SK-N-SH (cell line): ENCODE measurements around the gene IRF2.

Experiments used
- FOXM1 ChIP-seq: IDR thresholded peaks from 2 replicates; pipeline ENCODE4 v1.4.0; 2012; ENCODE audit warnings: low read depth, mild to moderate bottlenecking
- GATA2 ChIP-seq: sonication (generic); formaldehyde crosslinking; IDR thresholded peaks from 2 replicates; pipeline ENCODE4 v1.5.0; 2020; ENCODE audit warnings: mild to moderate bottlenecking, missing genetic modification reagents
- JUND ChIP-seq: IDR thresholded peaks from 2 replicates; pipeline ENCODE4 v1.4.0; 2012
- NFIC ChIP-seq: IDR thresholded peaks from 2 replicates; pipeline ENCODE4 v1.4.0; 2012; ENCODE audit warnings: borderline replicate concordance
- SIN3A ChIP-seq: IDR thresholded peaks from 2 replicates; pipeline ENCODE4 v1.6.1; 2012; ENCODE audit warnings: low read depth, mild to moderate bottlenecking, low read length, moderate library complexity, borderline replicate concordance
- SMC3 ChIP-seq: IDR thresholded peaks from 2 replicates; pipeline ENCODE4 v1.6.1; 2012; ENCODE audit warnings: low read depth, low read length, improper control_type of control experiment
- TF ChIP-seq, protein P1 (sequence below): fragments of 200-600 bp; sonication (generic); IDR thresholded peaks from 2 replicates; pipeline ENCODE4 v1.6.1; 2017; ENCODE audit warnings: antibody characterized with exemption, mild to moderate bottlenecking, moderate library complexity
- TF ChIP-seq, protein P2 (sequence below): IDR thresholded peaks from 2 replicates; pipeline ENCODE4 v1.4.0; 2012; ENCODE audit warnings: low read depth, borderline replicate concordance

DNA sequence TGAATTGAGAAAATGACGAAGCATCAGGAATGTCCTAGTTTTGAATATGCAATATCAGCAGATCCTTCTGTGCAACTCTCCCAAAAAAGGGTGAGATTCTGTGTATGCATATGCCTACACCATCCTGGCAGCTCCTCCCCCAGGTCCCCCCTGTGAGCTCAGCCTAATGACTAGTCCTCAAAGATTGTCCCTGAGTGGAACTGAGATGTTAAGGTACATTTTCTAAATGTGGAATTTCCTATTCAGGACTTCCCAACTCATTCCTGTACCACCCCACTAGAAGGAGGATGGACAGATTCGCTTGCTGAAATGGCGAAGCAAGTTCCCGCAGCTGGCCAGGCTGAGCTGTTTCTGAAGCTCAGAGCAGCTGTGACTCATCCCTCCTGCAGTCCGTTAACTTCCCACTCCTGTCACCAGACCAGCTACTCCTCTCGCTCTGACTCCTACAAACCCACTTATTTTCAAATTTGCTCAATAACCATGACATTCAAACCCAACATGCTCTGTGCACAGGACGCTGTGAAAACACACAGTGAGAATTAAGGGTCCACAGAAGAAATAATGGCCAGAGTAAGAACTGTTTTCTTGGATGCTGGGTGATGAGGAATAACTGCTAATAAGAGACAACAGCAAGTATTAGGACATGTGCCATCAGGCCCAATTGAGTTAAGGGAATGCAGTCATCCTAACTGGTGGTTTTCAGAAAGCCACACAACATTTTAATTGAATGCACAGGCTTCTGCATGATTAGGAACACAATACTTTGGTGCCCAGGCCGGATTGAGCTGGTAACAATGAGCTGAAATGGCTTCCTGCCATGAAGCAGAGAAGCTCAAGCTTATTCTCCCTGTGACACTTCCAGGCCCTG, 40.0 kb upstream of the IRF2 start:
- TF ChIP-seq, protein P1, sequence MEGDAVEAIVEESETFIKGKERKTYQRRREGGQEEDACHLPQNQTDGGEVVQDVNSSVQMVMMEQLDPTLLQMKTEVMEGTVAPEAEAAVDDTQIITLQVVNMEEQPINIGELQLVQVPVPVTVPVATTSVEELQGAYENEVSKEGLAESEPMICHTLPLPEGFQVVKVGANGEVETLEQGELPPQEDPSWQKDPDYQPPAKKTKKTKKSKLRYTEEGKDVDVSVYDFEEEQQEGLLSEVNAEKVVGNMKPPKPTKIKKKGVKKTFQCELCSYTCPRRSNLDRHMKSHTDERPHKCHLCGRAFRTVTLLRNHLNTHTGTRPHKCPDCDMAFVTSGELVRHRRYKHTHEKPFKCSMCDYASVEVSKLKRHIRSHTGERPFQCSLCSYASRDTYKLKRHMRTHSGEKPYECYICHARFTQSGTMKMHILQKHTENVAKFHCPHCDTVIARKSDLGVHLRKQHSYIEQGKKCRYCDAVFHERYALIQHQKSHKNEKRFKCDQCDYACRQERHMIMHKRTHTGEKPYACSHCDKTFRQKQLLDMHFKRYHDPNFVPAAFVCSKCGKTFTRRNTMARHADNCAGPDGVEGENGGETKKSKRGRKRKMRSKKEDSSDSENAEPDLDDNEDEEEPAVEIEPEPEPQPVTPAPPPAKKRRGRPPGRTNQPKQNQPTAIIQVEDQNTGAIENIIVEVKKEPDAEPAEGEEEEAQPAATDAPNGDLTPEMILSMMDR = no peak
- TF ChIP-seq JUND (peak; percentile 80), GATA2 (CRISPR knock-in tag) (no peak), SMC3 (no peak), NFIC (no peak), FOXM1 (no peak), SIN3A (no peak)
- TF ChIP-seq, protein P2, sequence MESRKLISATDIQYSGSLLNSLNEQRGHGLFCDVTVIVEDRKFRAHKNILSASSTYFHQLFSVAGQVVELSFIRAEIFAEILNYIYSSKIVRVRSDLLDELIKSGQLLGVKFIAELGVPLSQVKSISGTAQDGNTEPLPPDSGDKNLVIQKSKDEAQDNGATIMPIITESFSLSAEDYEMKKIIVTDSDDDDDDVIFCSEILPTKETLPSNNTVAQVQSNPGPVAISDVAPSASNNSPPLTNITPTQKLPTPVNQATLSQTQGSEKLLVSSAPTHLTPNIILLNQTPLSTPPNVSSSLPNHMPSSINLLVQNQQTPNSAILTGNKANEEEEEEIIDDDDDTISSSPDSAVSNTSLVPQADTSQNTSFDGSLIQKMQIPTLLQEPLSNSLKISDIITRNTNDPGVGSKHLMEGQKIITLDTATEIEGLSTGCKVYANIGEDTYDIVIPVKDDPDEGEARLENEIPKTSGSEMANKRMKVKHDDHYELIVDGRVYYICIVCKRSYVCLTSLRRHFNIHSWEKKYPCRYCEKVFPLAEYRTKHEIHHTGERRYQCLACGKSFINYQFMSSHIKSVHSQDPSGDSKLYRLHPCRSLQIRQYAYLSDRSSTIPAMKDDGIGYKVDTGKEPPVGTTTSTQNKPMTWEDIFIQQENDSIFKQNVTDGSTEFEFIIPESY = no peak
